K562 (cell line): ENCODE results near the gene SLC6A16. TPM values are rescaled to one million over a fixed set of nuclear protein-coding genes. Genes with fewer than 3 reads are reported as not detected.

ENCODE experiments used
- ATAC-seq: fragments of 200-7000 bp; cut with Tn5 transposase; 3 replicates; pipeline ENCODE4 v1.9.1; 2020; ENCODE audit warnings: moderate library complexity
- BruUV-seq: library from RNA; stranded (reverse); fragments of 400-500 nt; replicated peaks from 2 replicates; lab custom pipeline; 2021; lab: Mats Ljungman, UMichigan
- CTCF ChIA-PET: fragments of 300-600 bp; formaldehyde crosslinking; extraction: SDS; loops from one replicate; lab custom pipeline; 2021; ENCODE audit warnings: low intra/inter-chr PET ratio; lab: Yijun Ruan, JAX
- POLR2A ChIA-PET: fragments of 300-600, 350-650 bp; sonication (Branson Sonifier 250); formaldehyde crosslinking; extraction: SDS; loops from one replicate; lab custom pipeline; 2021; ENCODE audit warnings: antibody characterized with exemption, inconsistent platforms; lab: Yijun Ruan, JAX
- DNase-seq, 4 experiments: peaks; one replicate each; pipeline versions ENCODE4 v3.0.0 to v3.0.0-alpha.2; 2011 to 2018; ENCODE audit warnings: low spot score in 3 of 4, mixed read lengths in 3 of 4; ENCODE audit errors: extremely low read depth in 1 of 4
- FAIRE-seq: peaks from 2 replicates; lab custom pipeline; 2011; peaks lifted over from hg19 to GRCh38; lab: Jason Lieb, UNC
- H2AFZ ChIP-seq: 2 replicates; pipeline ENCODE4 v1.6.0; 2011; ENCODE audit warnings: low read depth, low read length, control low read depth, inconsistent platforms
- H3K27ac ChIP-seq: fragments of 200-600 bp; 3 replicates; pipeline ENCODE4 v1.8.0; 2011; ENCODE audit warnings: low read depth, mild to moderate bottlenecking, control low read depth, inconsistent platforms, low read length, moderate library complexity, mixed read lengths; ENCODE audit errors: extremely low read depth
- H3K27me3 ChIP-seq, 2 experiments: fragments of 300-600 bp in 1 of 2; 2 replicates in 1 of 2; 3 replicates in 1 of 2; pipeline versions ENCODE4 v1.6.0 to v1.8.0; 2011; ENCODE audit warnings: inconsistent platforms in 2 of 2, low read length in 2 of 2, mild to moderate bottlenecking in 1 of 2, mixed read lengths in 1 of 2, moderate library complexity in 1 of 2; ENCODE audit not compliant: control insufficient read depth in 2 of 2, insufficient read depth in 2 of 2
- H3K36me3 ChIP-seq: fragments of 300-600 bp; 3 replicates; pipeline ENCODE4 v1.8.0; 2011; ENCODE audit warnings: mild to moderate bottlenecking, low read length, inconsistent platforms; ENCODE audit not compliant: control insufficient read depth, insufficient read depth
- H3K4me1 ChIP-seq, 2 experiments: fragments of 200-600 bp in 1 of 2; replicated peaks in 1 of 2; 2 replicates in 1 of 2; 3 replicates in 1 of 2; pipeline versions ENCODE4 v1.5.1 to v1.8.0; 2011; ENCODE audit warnings: inconsistent platforms in 2 of 2, low read length in 2 of 2, mild to moderate bottlenecking in 1 of 2, mixed read lengths in 1 of 2, moderate library complexity in 1 of 2; ENCODE audit not compliant: control insufficient read depth in 2 of 2, insufficient read depth in 2 of 2
- H3K4me2 ChIP-seq: 2 replicates; pipeline ENCODE4 v1.6.1; 2011; ENCODE audit warnings: low read length, control low read depth, inconsistent platforms, mixed read lengths; ENCODE audit not compliant: insufficient read depth
- H3K4me3 ChIP-seq: fragments of 200-600 bp; sonication (generic), shearing (Covaris generic); 2 replicates; pipeline ENCODE4 v1.5.1; 2016; ENCODE audit warnings: control low read depth, inconsistent platforms
- H3K79me2 ChIP-seq: fragments of 200-600 bp; 3 replicates; pipeline ENCODE4 v1.8.0; 2011; ENCODE audit warnings: low read length, inconsistent platforms; ENCODE audit not compliant: control insufficient read depth, insufficient read depth
- H3K9ac ChIP-seq, 2 experiments: 2 replicates each; pipeline versions ENCODE4 v1.6.0 to v1.6.1; 2011; ENCODE audit warnings: low read depth in 2 of 2, low read length in 2 of 2, control low read depth in 1 of 2, inconsistent platforms in 1 of 2, mild to moderate bottlenecking in 1 of 2, mixed read lengths in 1 of 2; ENCODE audit not compliant: insufficient read depth in 1 of 2
- H3K9me1 ChIP-seq: one replicate; pipeline ENCODE4 v1.6.0; 2011; ENCODE audit warnings: inconsistent platforms, mild to moderate bottlenecking, low read length, moderate library complexity; ENCODE audit not compliant: control insufficient read depth, insufficient read depth
- H3K9me3 ChIP-seq: replicated peaks from 2 replicates; pipeline ENCODE4 v1.5.1; 2011; ENCODE audit warnings: low read depth, low read length, inconsistent platforms; ENCODE audit not compliant: control insufficient read depth, insufficient read depth
- H4K20me1 ChIP-seq: replicated peaks from 2 replicates; pipeline ENCODE4 v1.6.1; 2011; ENCODE audit warnings: low read length, inconsistent platforms, mixed read lengths; ENCODE audit not compliant: control insufficient read depth, insufficient read depth
- CEBPB ChIP-seq: fragments of 450-650 bp; IDR thresholded peaks from 2 replicates; pipeline ENCODE4 v1.6.1; 2016; ENCODE audit warnings: missing genetic modification characterization, missing compliant biosample characterization
- CEBPG ChIP-seq, 3 experiments: fragments of 200-800 bp in 1 of 3; sonication (Bioruptor generic) in 1 of 3; sonication (generic) in 1 of 3; formaldehyde crosslinking in 1 of 3; IDR thresholded peaks in 2 of 3; conservative IDR thresholded peaks in 1 of 3; 2 replicates each; pipeline versions ENCODE4 v1.6.1 to v1.8.0; 2016 to 2022; ENCODE audit warnings: missing compliant biosample characterization in 2 of 3, missing genetic modification characterization in 2 of 3, mild to moderate bottlenecking in 1 of 3, missing genetic modification reagents in 1 of 3
- GABPB1 ChIP-seq: sonication (generic); formaldehyde crosslinking; IDR thresholded peaks from 2 replicates; pipeline ENCODE4 v1.8.0; 2022; ENCODE audit warnings: mild to moderate bottlenecking, missing genetic modification reagents
- GATA2 ChIP-seq: sonication (generic); formaldehyde crosslinking; IDR thresholded peaks from 2 replicates; pipeline ENCODE4 v1.4.0; 2020; ENCODE audit warnings: mild to moderate bottlenecking, missing genetic modification reagents
- IFI16 ChIP-seq: fragments of 250-450 bp; sonication (Bioruptor Pico); IDR thresholded peaks from 2 replicates; pipeline ENCODE4 v2.1.2; 2022; ENCODE audit warnings: mild to moderate bottlenecking, inconsistent platforms
- NFATC3 ChIP-seq: fragments of 450-650 bp; IDR thresholded peaks from 2 replicates; pipeline ENCODE4 v1.6.1; 2017; ENCODE audit warnings: mild to moderate bottlenecking
- NFE2 ChIP-seq: IDR thresholded peaks from 2 replicates; pipeline ENCODE4 v1.6.1; 2014; ENCODE audit warnings: antibody characterized with exemption, low read depth
- NFE2L1 ChIP-seq: fragments of 450-650 bp; IDR thresholded peaks from 2 replicates; pipeline ENCODE4 v1.6.1; 2016; ENCODE audit warnings: missing genetic modification characterization, low read depth, mild to moderate bottlenecking, missing compliant biosample characterization, moderate library complexity, borderline replicate concordance
- NR1H2 ChIP-seq: sonication (generic); formaldehyde crosslinking; IDR thresholded peaks from 2 replicates; pipeline ENCODE4 v1.4.0; 2020; ENCODE audit warnings: mild to moderate bottlenecking, missing genetic modification reagents
- SAP30 ChIP-seq: fragments of 200-600 bp; sonication (generic); IDR thresholded peaks from 2 replicates; pipeline ENCODE4 v1.6.1; 2012; ENCODE audit warnings: borderline replicate concordance, low read depth, mild to moderate bottlenecking, moderate library complexity, low read length, control low read depth, inconsistent platforms; ENCODE audit not compliant: insufficient read depth, poor library complexity, severe bottlenecking
- SUPT5H ChIP-seq: fragments of 450-650 bp; IDR thresholded peaks from 2 replicates; pipeline ENCODE4 v1.6.1; 2016
- ZNF253 ChIP-seq: fragments of 250-450 bp; sonication (Bioruptor Pico); conservative IDR thresholded peaks from 2 replicates; pipeline ENCODE4 v1.6.1; 2021; ENCODE audit warnings: mild to moderate bottlenecking
- ZNF41 ChIP-seq: fragments of 250-450 bp; sonication (Bioruptor Pico); conservative IDR thresholded peaks from 2 replicates; pipeline ENCODE4 v1.4.0; 2020; ENCODE audit warnings: mild to moderate bottlenecking
- ZNF561 ChIP-seq: fragments of 450-650 bp; formaldehyde crosslinking; conservative IDR thresholded peaks from 2 replicates; pipeline ENCODE4 v1.4.0; 2020; ENCODE audit warnings: mild to moderate bottlenecking, moderate library complexity
- ZNF778 ChIP-seq: fragments of 450-650 bp; formaldehyde crosslinking; IDR thresholded peaks from 2 replicates; pipeline ENCODE4 v1.4.0; 2020; ENCODE audit warnings: mild to moderate bottlenecking, moderate library complexity
- ZNF830 ChIP-seq: fragments of 250-450 bp; sonication (Bioruptor Pico); IDR thresholded peaks from 2 replicates; pipeline ENCODE4 v1.5.0; 2021; ENCODE audit warnings: mild to moderate bottlenecking
- WGBS: fragments of 100-300 bp; shearing (Covaris generic); methylation state at CpG from one replicate; pipeline ENCODE4 v1.1.6; 2016; ENCODE audit warnings: low coverage, mixed read lengths; ENCODE audit not compliant: insufficient coverage; ENCODE audit errors: missing lambda C conversion rate; 5-methylcytosine and 5-hydroxymethylcytosine counted together
- in situ Hi-C: fragments of 300-500 bp; cut with MboI; formaldehyde crosslinking; loops from 4 replicates; pipeline ENCODE4 v1.15.0; 2018; ENCODE audit warnings: inconsistent platforms, mixed read lengths
- intact Hi-C: fragments of 100-400 bp; cut with micrococcal nuclease; formaldehyde crosslinking; loops from 2 replicates; pipeline ENCODE4 v1.14.2; 2022
- polyA plus RNA-seq, 8 experiments: library from polyadenylated mRNA; depleted of rRNA in 4 of 8; stranded (reverse) in 5 of 8; unstranded in 3 of 8; fragments of >200 nt; fragmentation: Nextera tagmentation in 2 of 8; fragmentation: Illumina TruSeq in 1 of 8; extraction: Ambion mirVana in 2 of 8; extraction: Trizol in 1 of 8; gene quantifications; 2 replicates each; pipeline versions ENCODE4 v1.2.1 to v1.2.3, GENCODE V29; 2011 to 2014; ENCODE audit warnings: inconsistent platforms in 1 of 8, missing spikeins in 1 of 8
- total RNA-seq, 7 experiments: library from RNA; depleted of rRNA in 6 of 7; stranded (reverse); fragments of >200 nt in 6 of 7; fragmentation: Illumina TruSeq in 2 of 7; extraction: Trizol in 2 of 7; gene quantifications; 2 replicates each; pipeline versions ENCODE4 v1.2.1 to v1.2.3, GENCODE V29; 2011 to 2021; ENCODE audit warnings: low replicate concordance in 1 of 7

The SLC6A16 gene
- total and polyA plus RNA-seq, 9 of the 15 experiments (the other 6 are each of a cell fraction or from before 2014, with no cell fraction given): 0.05 to 0.95 (median 0.36) TPM

DNA sequence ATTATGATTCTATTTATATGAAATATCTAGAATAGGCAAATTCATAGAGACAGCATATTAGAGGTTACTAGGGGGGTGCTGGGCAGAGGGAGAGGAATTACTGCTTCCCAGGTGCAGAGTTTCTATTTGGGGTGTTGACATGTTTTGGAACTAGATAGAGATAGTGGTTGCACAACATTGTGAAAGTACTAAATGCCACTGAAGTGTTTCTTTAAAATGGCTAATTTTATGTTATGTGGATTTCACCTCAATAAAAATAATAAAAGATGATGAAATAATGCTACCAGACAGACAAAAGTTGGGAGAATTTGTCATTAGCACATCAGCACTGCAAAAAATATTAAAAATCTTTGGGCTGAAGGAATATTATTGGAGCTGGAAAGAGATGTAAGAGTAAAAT is 63.4 kb downstream of the SLC6A16 start:
- Histone ChIP-seq H2AFZ (no peak overlapping the region), H3K4me3 (no peak overlapping the region), H3K9ac (no peak overlapping the region), H4K20me1 (no peaks in the 10 kb centered on the region), H3K4me2 (no peak overlapping the region), H3K27me3 (no peaks in the 10 kb centered on the region), H3K27ac (no peak overlapping the region), H3K4me1 (no peaks in the 10 kb centered on the region; a peak in 1 of 5 replicates), H3K36me3 (no peaks in the 10 kb centered on the region), H3K9me1 (no peaks in the 10 kb centered on the region), H3K9me3 (peaks cover 8% of the 10 kb centered on the region), H3K79me2 (no peaks in the 10 kb centered on the region)
- FAIRE-seq: no peak
- ChIA-PET CTCF (no interaction called here), POLR2A (interaction anchor here (1.0 kb wide), 1 partner anchor 8 kb away, joined by 3 read pairs; no protein-coding TSS in a partner anchor)
- intact Hi-C loops (loop anchor here (10.0 kb wide), 1 partner anchor 183 kb away; the partner anchor contains the start of gene SLC17A7), in situ Hi-C loops (no loop called here)
- DNase-seq: no peak
- ATAC-seq: no peak
- TF ChIP-seq CEBPG (CRISPR knock-in tag; IDR thresholded peaks at IDR 0.05) (no peak), CEBPG (tag; conservative IDR thresholded peaks at IDR 0.05 in 1 of 2, IDR thresholded peaks at IDR 0.05 in 1 of 2) (peak; percentile 58 to 74), ZNF561 (CRISPR knock-in tag) (no peak), NR1H2 (CRISPR knock-in tag) (no peak), CEBPB (tag) (peak; percentile 74), NFATC3 (no peak), NFE2 (no peak)
- no TSS peak for BruUV-seq

DNA sequence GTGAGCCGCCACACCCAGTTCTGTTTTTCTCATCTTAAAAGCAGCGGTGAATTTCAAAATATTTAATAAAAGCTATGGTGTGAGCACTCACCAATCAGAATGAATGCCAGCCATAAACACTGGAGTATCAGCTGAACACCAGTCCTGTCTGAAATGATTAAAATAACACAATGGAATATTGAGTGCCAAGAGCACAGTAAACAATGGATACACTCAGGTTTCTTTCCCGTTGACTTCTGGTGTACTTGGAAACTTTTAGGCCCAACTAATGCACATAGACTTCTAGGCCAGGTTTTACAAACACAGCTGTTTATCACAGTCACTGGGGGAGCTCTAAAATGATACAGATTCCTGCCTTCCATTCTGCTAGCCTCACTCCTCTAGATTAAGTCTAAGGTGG is 68.3 kb downstream of the SLC6A16 start:
- H3K27me3 ChIP-seq: peaks cover 22 to 32% of the 10 kb centered on the region in 2 experiments
- H3K36me3 ChIP-seq: no peaks in the 10 kb centered on the region
- 0% methylated on average over 3 of the region's 3 CpGs for WGBS
- H4K20me1 ChIP-seq: no peaks in the 10 kb centered on the region
- no peaks in the 10 kb centered on the region for H3K79me2 ChIP-seq
- H3K4me1 ChIP-seq: no peaks in the 10 kb centered on the region
- no peak overlapping the region for H3K27ac ChIP-seq
- no peak for FAIRE-seq
- H3K4me2 ChIP-seq: no peak overlapping the region
- no peak overlapping the region for H3K4me3 ChIP-seq
- DNase-seq: no peak
- intact Hi-C loops (no loop called here), in situ Hi-C loops (no loop called here)
- no peak overlapping the region for H3K9ac ChIP-seq
- POLR2A ChIA-PET: no interaction called here
- no peak overlapping the region for H2AFZ ChIP-seq
- BruUV-seq: no TSS peak
- 0 out of 2 replicates have a peak, but pooled peaks cover 2% of the 10 kb centered on the region for H3K9me3 ChIP-seq
- no peaks in the 10 kb centered on the region for H3K9me1 ChIP-seq
- CTCF ChIA-PET: no interaction called here
- no peak for ATAC-seq
- TF ChIP-seq ZNF830: no peak
- no peak for TF ChIP-seq NFE2L1 (tag)
- no peak for TF ChIP-seq ZNF778
- no peak for TF ChIP-seq ZNF253 (CRISPR knock-in tag)
- TF ChIP-seq ZNF41: no peak
- TF ChIP-seq GATA2 (CRISPR knock-in tag): no peak
- no peak for TF ChIP-seq GABPB1
- no peak for TF ChIP-seq IFI16
- TF ChIP-seq SAP30: no peak
- TF ChIP-seq SUPT5H: no peak
